GM12891 (cell line): Measurements from ENCODE around the gene TRIP6.

Experiments used
- POLR2AphosphoS5 ChIP-seq: IDR thresholded peaks from 2 replicates; pipeline ENCODE4 v1.6.1; 2011; ENCODE audit warnings: low read depth, low read length, control low read depth
- TAF1 ChIP-seq: IDR thresholded peaks from 2 replicates; pipeline ENCODE4 v1.6.1; 2011; ENCODE audit warnings: low read depth, low read length, control low read depth

DNA sequence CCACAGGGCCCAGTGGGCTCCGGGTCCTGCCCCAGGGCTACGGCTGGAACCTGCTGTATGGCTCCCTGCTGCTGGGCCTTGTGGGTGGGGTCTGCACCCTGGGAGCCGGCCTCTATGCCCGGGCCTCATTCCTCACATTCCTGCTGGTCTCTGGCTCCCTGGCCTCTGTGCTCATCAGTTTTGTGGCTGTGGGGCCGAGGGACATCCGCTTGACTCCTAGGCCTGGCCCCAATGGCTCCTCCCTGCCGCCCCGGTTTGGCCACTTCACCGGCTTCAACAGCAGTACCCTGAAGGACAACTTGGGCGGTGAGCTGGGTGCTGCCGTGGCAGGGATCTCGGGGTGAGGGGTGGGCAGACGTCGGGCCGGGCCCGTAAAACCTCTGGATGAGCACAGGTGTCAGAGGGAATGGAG lies 10.3 kb upstream of the TRIP6 start:
- no peak for TF ChIP-seq POLR2AphosphoS5
- TF ChIP-seq TAF1: no peak
